Right lobe of liver (tissue), 6 donors: ENCODE data around the gene NSD1. TPM values are rescaled to one million over a fixed set of nuclear protein-coding genes. Genes with fewer than 3 reads are reported as not detected.

Experiments
- ATAC-seq, 4 donors: fragments of 200-7000 bp; cut with Tn5 transposase; one replicate each; pipeline ENCODE4 v1.9.1; 2020; ENCODE audit warnings: mild to moderate bottlenecking in 4 of 4, moderate library complexity in 4 of 4
- DNase-seq, 3 donors: peaks; one replicate each; pipeline ENCODE4 v3.0.0-alpha.2; 2020
- H3K27ac ChIP-seq, 3 donors: fragments of 200-600 bp; one replicate each; pipeline ENCODE4 v1.8.0; 2022
- H3K27me3 ChIP-seq, 2 donors: fragments of 200-600 bp; one replicate each; pipeline ENCODE4 v1.8.0; 2022
- H3K36me3 ChIP-seq, 4 donors: fragments of 200-600 bp; sonication (generic) in 1 of 4; one replicate each; pipeline versions ENCODE4 v1.5.1 to v1.8.0; 2017 to 2022; ENCODE audit warnings: control low read depth in 1 of 4
- H3K4me1 ChIP-seq, 4 donors: fragments of 200-600 bp; sonication (generic) in 1 of 4; one replicate each; pipeline versions ENCODE4 v1.5.1 to v1.8.0; 2017 to 2022; ENCODE audit warnings: control low read depth in 1 of 4
- H3K4me3 ChIP-seq, 3 donors: fragments of 200-600 bp; one replicate each; pipeline ENCODE4 v1.8.0; 2022
- H3K9me3 ChIP-seq, 4 donors: fragments of 200-600 bp; sonication (generic) in 1 of 4; one replicate each; pipeline versions ENCODE4 v1.5.1 to v1.8.0; 2017 to 2022; ENCODE audit warnings: control low read depth in 1 of 4
- POLR2A ChIP-seq: fragments of 450-650 bp; IDR thresholded peaks from one replicate; pipeline ENCODE4 v1.6.1; 2017; ENCODE audit warnings: antibody characterized with exemption, mild to moderate bottlenecking
- WGBS: methylation state at CpG from one replicate; pipeline ENCODE4 v1.1.6; 2018; ENCODE audit warnings: low coverage, low lambda C conversion rate; ENCODE audit not compliant: insufficient coverage; ENCODE audit errors: missing lambda C conversion rate; 5-methylcytosine and 5-hydroxymethylcytosine counted together
- intact Hi-C, 2 donors: fragments of 100-400 bp; cut with DNase I; formaldehyde crosslinking; loops; one replicate each; pipeline versions ENCODE4 v1.11.2 to v1.14.1; 2022
- total RNA-seq, 6 experiments: library from RNA; depleted of rRNA in 2 of 6; stranded (reverse); fragments of >200 nt in 2 of 6; fragmentation: NEBNext Ultra II Directional in 3 of 6; extraction: Animal tissue kit (Norgen Biotek cat#: 25700) in 3 of 6; gene quantifications; one replicate each; pipeline versions ENCODE4 v1.1.0 to v1.2.4, GENCODE V29; 2016 to 2023
- TF ChIP-seq, protein P1 (sequence below), 4 donors: fragments of 200-600 bp in 3 of 4; fragments of 450-650 bp in 1 of 4; IDR thresholded peaks; one replicate each; pipeline versions ENCODE4 v1.5.1 to v1.8.0; 2016 to 2022; ENCODE audit warnings: antibody characterized with exemption in 4 of 4, mild to moderate bottlenecking in 2 of 4
- donor health status: DM: no; HTN: yes; CAD: no.
- donor health status: DM: no; HTN: no; CAD: no.
- donor health status: DM: no; HTN: no; CAD: no.
- donor health status: DM: no; HTN: yes; CAD: no.
- donor health status: DM: no; HTN: yes; CAD: no.

The NSD1 gene
- total RNA-seq, 6 experiments from 2014 or later = 13.1 to 33.1 (median 23.6) TPM

GRCh38 chr5:177109810-177110209, 23.8 kb upstream of the NSD1 start:
- H3K27me3 ChIP-seq = no peaks in the 10 kb centered on the region
- ATAC-seq = peak; percentile 27 to 58 (median 48)
- H3K36me3 ChIP-seq = no peaks in the 10 kb centered on the region
- intact Hi-C loops = loop anchor here (5.0 kb wide), 1 partner anchor 38 kb away; no protein-coding TSS in a partner anchor
- DNase-seq = no peak
- H3K9me3 ChIP-seq = no peaks in the 10 kb centered on the region
- no peak for TF ChIP-seq POLR2A
- TF ChIP-seq, protein P1, sequence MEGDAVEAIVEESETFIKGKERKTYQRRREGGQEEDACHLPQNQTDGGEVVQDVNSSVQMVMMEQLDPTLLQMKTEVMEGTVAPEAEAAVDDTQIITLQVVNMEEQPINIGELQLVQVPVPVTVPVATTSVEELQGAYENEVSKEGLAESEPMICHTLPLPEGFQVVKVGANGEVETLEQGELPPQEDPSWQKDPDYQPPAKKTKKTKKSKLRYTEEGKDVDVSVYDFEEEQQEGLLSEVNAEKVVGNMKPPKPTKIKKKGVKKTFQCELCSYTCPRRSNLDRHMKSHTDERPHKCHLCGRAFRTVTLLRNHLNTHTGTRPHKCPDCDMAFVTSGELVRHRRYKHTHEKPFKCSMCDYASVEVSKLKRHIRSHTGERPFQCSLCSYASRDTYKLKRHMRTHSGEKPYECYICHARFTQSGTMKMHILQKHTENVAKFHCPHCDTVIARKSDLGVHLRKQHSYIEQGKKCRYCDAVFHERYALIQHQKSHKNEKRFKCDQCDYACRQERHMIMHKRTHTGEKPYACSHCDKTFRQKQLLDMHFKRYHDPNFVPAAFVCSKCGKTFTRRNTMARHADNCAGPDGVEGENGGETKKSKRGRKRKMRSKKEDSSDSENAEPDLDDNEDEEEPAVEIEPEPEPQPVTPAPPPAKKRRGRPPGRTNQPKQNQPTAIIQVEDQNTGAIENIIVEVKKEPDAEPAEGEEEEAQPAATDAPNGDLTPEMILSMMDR (IDR thresholded peaks at IDR 0.05) = no peak
- H3K4me3 ChIP-seq = no peak overlapping the region
- WGBS = 32% methylated on average over 9 of the region's 9 CpGs
- peak overlapping the region in 1 of 3 donors; percentile 47 for H3K27ac ChIP-seq
- H3K4me1 ChIP-seq = peaks cover 0 to 28% (median 6%) of the 10 kb centered on the region in 4 donors

DNA sequence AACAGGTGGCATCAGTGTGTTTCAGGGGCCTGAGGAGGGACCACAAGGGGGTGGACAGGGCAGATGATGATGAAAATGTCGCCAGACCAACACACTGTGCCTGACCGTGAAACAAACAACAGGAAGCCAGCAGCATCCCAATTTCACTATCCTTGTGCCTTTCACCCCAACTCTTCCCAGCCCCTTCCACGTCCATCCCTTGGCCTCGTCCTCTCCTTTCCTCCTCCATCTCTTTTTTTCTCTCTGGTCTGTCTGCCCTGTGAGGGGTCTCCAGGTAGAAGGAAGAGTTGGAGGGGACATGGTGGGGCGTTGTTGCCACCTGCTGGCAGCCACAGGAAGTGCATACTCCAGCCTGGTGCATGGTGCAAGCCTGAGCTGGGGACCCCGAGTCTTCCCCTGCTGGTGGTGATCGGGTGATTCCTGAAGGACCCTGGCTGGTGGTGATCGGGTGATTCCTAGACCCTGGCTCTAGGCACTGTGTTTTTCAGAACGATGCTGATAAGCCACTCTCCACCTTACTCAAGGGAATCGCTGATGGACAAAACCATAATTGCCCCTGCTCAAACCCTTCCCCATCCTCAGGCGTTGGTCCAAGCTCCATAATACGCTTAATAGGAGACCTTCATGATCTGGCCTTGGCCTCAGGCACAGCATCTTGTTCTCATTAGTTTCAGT, 21.7 kb upstream of the NSD1 start:
- no peaks in the 10 kb centered on the region for H3K9me3 ChIP-seq
- no peak overlapping the region for H3K27ac ChIP-seq
- no peak overlapping the region for H3K4me3 ChIP-seq
- H3K27me3 ChIP-seq = no peaks in the 10 kb centered on the region
- TF ChIP-seq POLR2A = no peak
- TF ChIP-seq, protein P1 (IDR thresholded peaks at IDR 0.05) = peak; percentile 93 to 96 (median 96)
- ATAC-seq = peak; percentile 25 to 58 (median 46)
- WGBS = 9% methylated on average over 7 of the region's 12 CpGs
- DNase-seq = peak in 2 of 3 donors; percentile 61 to 66
- H3K4me1 ChIP-seq = peaks cover 0 to 31% (median 6%) of the 10 kb centered on the region in 4 donors
- no peaks in the 10 kb centered on the region for H3K36me3 ChIP-seq
- intact Hi-C loops = loop anchor here (5.0 kb wide), 1 partner anchor 40 kb away; no protein-coding TSS in a partner anchor

GRCh38 chr5:177112589-177113220, 20.9 kb upstream of the NSD1 start:
- Histone ChIP-seq H3K9me3 (no peaks in the 10 kb centered on the region), H3K27ac (no peak overlapping the region), H3K36me3 (no peaks in the 10 kb centered on the region), H3K4me3 (no peak overlapping the region), H3K27me3 (no peaks in the 10 kb centered on the region), H3K4me1 (peaks cover 0 to 31% (median 6%) of the 10 kb centered on the region in 4 donors)
- TF ChIP-seq POLR2A = no peak
- TF ChIP-seq, protein P1 (IDR thresholded peaks at IDR 0.05) = no peak
- intact Hi-C loops = loop anchor here (5.0 kb wide), 1 partner anchor 40 kb away; no protein-coding TSS in a partner anchor
- DNase-seq = no peak
- 63% methylated on average over 2 of the region's 5 CpGs for WGBS
- ATAC-seq = no peak

DNA sequence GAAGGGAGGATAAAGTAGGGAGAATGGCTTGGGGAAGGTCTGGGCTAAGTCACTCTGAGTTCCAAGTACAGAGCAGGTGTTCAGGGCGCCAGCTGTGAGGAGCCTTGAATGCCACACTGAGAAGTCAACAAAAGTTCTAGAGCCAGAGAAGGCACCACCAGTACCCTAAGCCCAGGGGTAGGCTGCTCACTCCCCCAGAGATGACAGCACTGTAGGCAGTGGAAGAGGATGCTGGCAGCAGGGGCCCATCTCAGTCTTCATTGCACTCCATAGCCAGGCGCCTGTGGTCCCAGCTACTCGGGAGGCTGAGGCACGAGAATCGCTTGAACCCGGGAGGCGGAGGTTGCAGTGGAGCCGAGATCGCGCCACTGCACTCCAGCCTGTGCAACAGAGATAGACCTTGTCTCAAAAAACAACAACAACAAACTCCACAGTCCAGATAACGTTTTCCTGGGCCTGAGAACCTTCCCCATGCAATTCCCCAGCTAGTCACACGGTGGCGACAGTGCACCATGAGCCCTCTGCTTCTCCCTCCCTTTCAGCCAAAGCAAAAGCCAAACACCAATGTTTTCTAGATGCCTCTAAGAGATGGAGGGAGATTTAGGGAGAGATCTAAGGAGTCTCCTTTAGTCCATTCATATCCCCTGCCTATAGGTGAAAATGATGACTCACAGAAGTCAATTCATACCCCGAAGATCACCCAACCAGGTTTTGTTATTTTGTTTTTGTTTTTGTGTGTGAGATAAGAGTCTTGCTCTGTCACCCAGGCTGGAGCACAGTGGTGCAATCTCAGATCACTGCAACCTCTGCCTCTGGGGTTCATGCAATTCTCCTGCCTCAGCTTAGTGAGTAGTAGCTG, 19.8 kb upstream of the NSD1 start:
- no peaks in the 10 kb centered on the region for H3K9me3 ChIP-seq
- 0% methylated on average over 4 of the region's 14 CpGs for WGBS
- no peaks in the 10 kb centered on the region for H3K27me3 ChIP-seq
- H3K4me1 ChIP-seq = peaks cover 0 to 31% (median 6%) of the 10 kb centered on the region in 4 donors
- H3K36me3 ChIP-seq = no peaks in the 10 kb centered on the region
- peak overlapping the region in 1 of 3 donors; percentile 47 for H3K4me3 ChIP-seq
- DNase-seq (peak; percentile 72 to 80 (median 76)), ATAC-seq (peak; percentile 74 to 84 (median 82))
- peak overlapping the region in 2 of 3 donors; percentile 53 to 78 for H3K27ac ChIP-seq
- intact Hi-C loops = loop anchor here (5.0 kb wide), 1 partner anchor 41 kb away; no protein-coding TSS in a partner anchor
- TF ChIP-seq, protein P1 (IDR thresholded peaks at IDR 0.05) = peak; percentile 97 to 99 (median 98)
- no peak for TF ChIP-seq POLR2A
